ENCODE measurements around the gene LRRC3C.
A peak's percentile ranks its signal among the peaks of the same experiment; 100 is the strongest.
"Not testable (repeated sequence)": the region's sequence is repeated elsewhere in the genome, so short reads cannot be mapped to it uniquely, and the experiment has no call there.

LRRC3C gene

GRCh38 chr17:39927101-39927928 is at the start of gene LRRC3C, which contains the start of gene ORMDL3:
Gene LRRC3C (plus strand): TSS chr17:39927732. CDS start chr17:39941524, 13,792 bp downstream.
Gene ORMDL3 (minus strand): TSS chr17:39927601. CDS start chr17:39924203, 3,398 bp downstream.
- DNase-seq, result peak; percentile 71

- DNase-seq, result not testable (repeated sequence)
Measured at GRCh38 chr17:39886102-39886501, 41.4 kb upstream of the LRRC3C start.

- DNase-seq, result no peak
Measured at GRCh38 chr17:39887078-39887477, 40.5 kb upstream of the LRRC3C start.

GRCh38 chr17:39889200-39889599 is 38.3 kb upstream of the LRRC3C start:
- DNase-seq, result no peak

GRCh38 chr17:39894681-39895376 is 32.7 kb upstream of the LRRC3C start:
- DNase-seq, result no peak

- no peak for DNase-seq
Measured at GRCh38 chr17:39898088-39898487, 29.4 kb upstream of the LRRC3C start.

GRCh38 chr17:39899215-39899614 is 28.3 kb upstream of the LRRC3C start:
- no peak for DNase-seq

- DNase-seq, result not testable (repeated sequence)
Measured at GRCh38 chr17:39902027-39902426, 25.5 kb upstream of the LRRC3C start.

GRCh38 chr17:39903158-39903884 is 24.2 kb upstream of the LRRC3C start:
- DNase-seq, result no peak

GRCh38 chr17:39904990-39905288 is 22.6 kb upstream of the LRRC3C start:
- no peak for DNase-seq

- no peak for DNase-seq
Measured at GRCh38 chr17:39908789-39909352, 18.7 kb upstream of the LRRC3C start.

- DNase-seq, result no peak
Measured at GRCh38 chr17:39913989-39914388, 13.5 kb upstream of the LRRC3C start.

GRCh38 chr17:39915559-39915958 is 12.0 kb upstream of the LRRC3C start:
- no peak for DNase-seq

GRCh38 chr17:39916918-39917317 is 10.6 kb upstream of the LRRC3C start:
- DNase-seq, result no peak

- DNase-seq, result no peak
Measured at GRCh38 chr17:39919087-39919683, 8.3 kb upstream of the LRRC3C start.

- DNase-seq, result no peak
Measured at GRCh38 chr17:39920218-39921210, 7.0 kb upstream of the LRRC3C start.

- no peak for DNase-seq
Measured at GRCh38 chr17:39921323-39921722, 6.2 kb upstream of the LRRC3C start.

- DNase-seq, result no peak
Measured at GRCh38 chr17:39922006-39922405, 5.5 kb upstream of the LRRC3C start.

- DNase-seq, result no peak
Measured at GRCh38 chr17:39923230-39923629, 4.3 kb upstream of the LRRC3C start.

GRCh38 chr17:39923836-39924690 is 3.5 kb upstream of the LRRC3C start:
- DNase-seq, result no peak

GRCh38 chr17:39924691-39925055 is 2.9 kb upstream of the LRRC3C start:
- no peak for DNase-seq

Data from NCI-H2029 (cell line).